Measurements from ENCODE around the gene GCDH.

DNA sequence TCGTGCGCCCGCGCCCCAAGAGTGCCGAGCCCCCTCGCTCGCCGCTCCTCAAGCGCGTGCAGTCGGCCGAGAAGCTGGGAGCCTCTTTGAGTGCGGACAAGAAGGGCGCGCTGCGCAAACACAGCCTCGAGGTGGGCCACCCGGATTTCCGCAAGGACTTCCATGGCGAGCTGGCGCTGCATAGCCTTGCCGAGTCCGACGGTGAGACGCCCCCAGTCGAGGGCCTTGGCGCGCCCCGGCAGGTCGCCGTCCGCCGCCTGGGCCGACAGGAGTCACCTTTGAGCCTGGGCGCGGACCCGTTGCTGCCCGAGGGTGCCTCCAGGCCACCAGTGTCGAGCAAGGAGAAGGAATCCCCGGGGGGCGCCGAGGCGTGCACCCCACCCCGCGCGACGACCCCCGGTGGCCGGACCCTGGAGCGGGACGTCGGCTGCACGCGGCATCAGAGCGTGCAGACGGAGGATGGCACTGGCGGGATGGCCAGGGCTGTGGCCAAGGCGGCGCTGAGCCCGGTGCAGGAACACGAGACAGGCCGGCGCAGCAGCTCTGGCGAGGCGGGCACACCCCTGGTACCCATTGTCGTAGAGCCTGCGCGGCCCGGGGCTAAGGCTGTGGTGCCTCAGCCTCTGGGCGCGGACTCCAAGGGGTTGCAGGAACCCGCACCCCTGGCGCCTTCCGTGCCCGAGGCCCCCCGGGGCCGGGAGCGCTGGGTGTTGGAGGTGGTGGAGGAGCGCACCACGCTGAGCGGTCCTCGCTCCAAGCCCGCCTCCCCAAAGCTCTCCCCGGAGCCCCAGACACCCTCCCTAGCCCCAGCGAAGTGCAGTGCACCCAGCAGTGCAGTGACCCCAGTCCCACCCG, 16.8 kb upstream of the GCDH start:
- TF ChIP-seq, protein P1, sequence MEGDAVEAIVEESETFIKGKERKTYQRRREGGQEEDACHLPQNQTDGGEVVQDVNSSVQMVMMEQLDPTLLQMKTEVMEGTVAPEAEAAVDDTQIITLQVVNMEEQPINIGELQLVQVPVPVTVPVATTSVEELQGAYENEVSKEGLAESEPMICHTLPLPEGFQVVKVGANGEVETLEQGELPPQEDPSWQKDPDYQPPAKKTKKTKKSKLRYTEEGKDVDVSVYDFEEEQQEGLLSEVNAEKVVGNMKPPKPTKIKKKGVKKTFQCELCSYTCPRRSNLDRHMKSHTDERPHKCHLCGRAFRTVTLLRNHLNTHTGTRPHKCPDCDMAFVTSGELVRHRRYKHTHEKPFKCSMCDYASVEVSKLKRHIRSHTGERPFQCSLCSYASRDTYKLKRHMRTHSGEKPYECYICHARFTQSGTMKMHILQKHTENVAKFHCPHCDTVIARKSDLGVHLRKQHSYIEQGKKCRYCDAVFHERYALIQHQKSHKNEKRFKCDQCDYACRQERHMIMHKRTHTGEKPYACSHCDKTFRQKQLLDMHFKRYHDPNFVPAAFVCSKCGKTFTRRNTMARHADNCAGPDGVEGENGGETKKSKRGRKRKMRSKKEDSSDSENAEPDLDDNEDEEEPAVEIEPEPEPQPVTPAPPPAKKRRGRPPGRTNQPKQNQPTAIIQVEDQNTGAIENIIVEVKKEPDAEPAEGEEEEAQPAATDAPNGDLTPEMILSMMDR (IDR thresholded peaks at IDR 0.05): no peak
- no peak for TF ChIP-seq ZFX (IDR thresholded peaks at IDR 0.05; ENCODE audit: borderline replicate concordance)
